WTC11 (cell line): ENCODE measurements around the gene GSX1. TPM values are rescaled to one million over a fixed set of nuclear protein-coding genes. Genes with fewer than 3 reads are reported as not detected.

Source experiments
- ATAC-seq: fragments of 200-7000 bp; cut with Tn5 transposase; 2 replicates; pipeline ENCODE4 v1.10.0; 2021; ENCODE audit warnings: mild to moderate bottlenecking, moderate library complexity
- CTCF ChIA-PET: fragments of 300-600 bp; sonication (Branson Sonifier 250); formaldehyde crosslinking; loops from one replicate; lab custom pipeline; 2021; ENCODE audit warnings: antibody characterized with exemption; lab: Charles Lee
- POLR2A ChIA-PET: fragments of 350-600 bp; sonication (Branson Sonifier 250); formaldehyde crosslinking; loops from one replicate; lab custom pipeline; 2021; ENCODE audit warnings: antibody characterized with exemption; lab: Charles Lee
- DNase-seq: peaks from one replicate; pipeline ENCODE4 v3.0.0; 2021; ENCODE audit warnings: low spot score
- H3K27ac Mint-ChIP-seq: 2 replicates; pipeline ENCODE4 v1.8.0; 2021; ENCODE audit warnings: mixed read lengths
- H3K27me3 Mint-ChIP-seq: 2 replicates; pipeline ENCODE4 v1.8.0; 2021; ENCODE audit warnings: low read depth, mild to moderate bottlenecking, moderate library complexity, mixed read lengths
- H3K36me3 Mint-ChIP-seq: 2 replicates; pipeline ENCODE4 v1.8.0; 2021; ENCODE audit warnings: mixed read lengths
- H3K4me1 Mint-ChIP-seq: 2 replicates; pipeline ENCODE4 v1.8.0; 2022; ENCODE audit warnings: mixed read lengths
- H3K4me3 Mint-ChIP-seq: 2 replicates; pipeline ENCODE4 v1.8.0; 2021; ENCODE audit warnings: mild to moderate bottlenecking, moderate library complexity, mixed read lengths
- H3K9me3 Mint-ChIP-seq: 2 replicates; pipeline ENCODE4 v1.8.0; 2021; ENCODE audit warnings: mixed read lengths
- ATF1 ChIP-seq: sonication (generic); formaldehyde crosslinking; IDR thresholded peaks from 2 replicates; pipeline ENCODE4 v1.8.1; 2023; ENCODE audit warnings: mild to moderate bottlenecking, moderate library complexity, missing genetic modification reagents
- CREM ChIP-seq: sonication (generic); formaldehyde crosslinking; IDR thresholded peaks from 2 replicates; pipeline ENCODE4 v1.8.1; 2022; ENCODE audit warnings: mild to moderate bottlenecking, missing genetic modification reagents, moderate library complexity
- FOXP1 ChIP-seq: sonication (generic); formaldehyde crosslinking; IDR thresholded peaks from 2 replicates; pipeline ENCODE4 v1.8.0; 2022; ENCODE audit warnings: missing genetic modification reagents, mild to moderate bottlenecking, moderate library complexity, borderline replicate concordance
- HMGA2 ChIP-seq: fragments of 250-450 bp; sonication (Bioruptor Pico); IDR thresholded peaks from 2 replicates; pipeline ENCODE4 v1.4.0; 2021; ENCODE audit warnings: mild to moderate bottlenecking, moderate library complexity
- IRF2 ChIP-seq: sonication (generic); formaldehyde crosslinking; IDR thresholded peaks from 2 replicates; pipeline ENCODE4 v1.8.0; 2022; ENCODE audit warnings: low read depth, missing genetic modification reagents, borderline replicate concordance
- JUN ChIP-seq: sonication (generic); formaldehyde crosslinking; IDR thresholded peaks from 2 replicates; pipeline ENCODE4 v1.8.0; 2023; ENCODE audit warnings: mild to moderate bottlenecking, missing genetic modification reagents
- MXD4 ChIP-seq: fragments of 250-450 bp; sonication (Bioruptor Pico); IDR thresholded peaks from 2 replicates; pipeline ENCODE4 v1.8.0; 2021; ENCODE audit warnings: mild to moderate bottlenecking, moderate library complexity, borderline replicate concordance
- NFATC4 ChIP-seq: fragments of 250-450 bp; sonication (Bioruptor Pico); IDR thresholded peaks from 2 replicates; pipeline ENCODE4 v1.9.0; 2021; ENCODE audit warnings: mild to moderate bottlenecking
- PRRX2 ChIP-seq: fragments of 250-450 bp; sonication (Bioruptor Pico); IDR thresholded peaks from 2 replicates; pipeline ENCODE4 v1.8.0; 2021; ENCODE audit warnings: mild to moderate bottlenecking
- SMAD4 ChIP-seq: sonication (generic); formaldehyde crosslinking; IDR thresholded peaks from 2 replicates; pipeline ENCODE4 v1.8.0; 2022; ENCODE audit warnings: mild to moderate bottlenecking, missing genetic modification reagents
- SP1 ChIP-seq: sonication (generic); formaldehyde crosslinking; conservative IDR thresholded peaks from 2 replicates; pipeline ENCODE4 v1.8.1; 2022; ENCODE audit warnings: missing genetic modification reagents
- TCF7 ChIP-seq: sonication (generic); formaldehyde crosslinking; IDR thresholded peaks from 2 replicates; pipeline ENCODE4 v1.8.0; 2022; ENCODE audit warnings: mild to moderate bottlenecking, low read depth, missing genetic modification reagents, moderate library complexity
- TEAD1 ChIP-seq: sonication (generic); formaldehyde crosslinking; IDR thresholded peaks from 2 replicates; pipeline ENCODE4 v1.8.0; 2022; ENCODE audit warnings: mild to moderate bottlenecking, missing genetic modification reagents
- ZNF121 ChIP-seq: sonication (generic); formaldehyde crosslinking; IDR thresholded peaks from 2 replicates; pipeline ENCODE4 v1.8.0; 2023; ENCODE audit warnings: missing genetic modification reagents
- ZNF219 ChIP-seq: sonication (generic); formaldehyde crosslinking; IDR thresholded peaks from 2 replicates; pipeline ENCODE4 v1.8.0; 2023; ENCODE audit warnings: missing genetic modification reagents, mild to moderate bottlenecking, borderline replicate concordance
- total RNA-seq: library from RNA; stranded (reverse); gene quantifications from 3 replicates; pipeline ENCODE4 v1.2.3, GENCODE V29; 2021
- TF ChIP-seq, protein P1 (sequence below): sonication (generic); formaldehyde crosslinking; IDR thresholded peaks from 2 replicates; pipeline ENCODE4 v1.8.0; 2022; ENCODE audit warnings: missing genetic modification reagents
- TF ChIP-seq, protein P2 (sequence below): fragments of 250-450 bp; sonication (Bioruptor Pico); IDR thresholded peaks from 2 replicates; pipeline ENCODE4 v1.9.0; 2021; ENCODE audit warnings: mild to moderate bottlenecking, borderline replicate concordance
- TF ChIP-seq, protein P3 (sequence below): sonication (generic); formaldehyde crosslinking; IDR thresholded peaks from 2 replicates; pipeline ENCODE4 v1.8.0; 2022; ENCODE audit warnings: mild to moderate bottlenecking, missing genetic modification reagents
- TF ChIP-seq, protein P4 (sequence below): sonication (generic); formaldehyde crosslinking; IDR thresholded peaks from 2 replicates; pipeline ENCODE4 v1.8.1; 2023; ENCODE audit warnings: mild to moderate bottlenecking, missing genetic modification reagents
- TF ChIP-seq, protein P5 (sequence below): fragments of 250-450 bp; sonication (Bioruptor Pico); IDR thresholded peaks from 2 replicates; pipeline ENCODE4 v1.9.0; 2021; ENCODE audit warnings: mild to moderate bottlenecking
- TF ChIP-seq, protein P6 (sequence below): sonication (generic); formaldehyde crosslinking; IDR thresholded peaks from 2 replicates; pipeline ENCODE4 v1.8.1; 2023; ENCODE audit warnings: mild to moderate bottlenecking, missing genetic modification reagents, moderate library complexity

The GSX1 gene
- total RNA-seq, 1 experiment from 2014 or later: not detected

GRCh38 chr13:27810009-27810408, 17.7 kb downstream of the GSX1 start (continued):
- TF ChIP-seq, protein P1, sequence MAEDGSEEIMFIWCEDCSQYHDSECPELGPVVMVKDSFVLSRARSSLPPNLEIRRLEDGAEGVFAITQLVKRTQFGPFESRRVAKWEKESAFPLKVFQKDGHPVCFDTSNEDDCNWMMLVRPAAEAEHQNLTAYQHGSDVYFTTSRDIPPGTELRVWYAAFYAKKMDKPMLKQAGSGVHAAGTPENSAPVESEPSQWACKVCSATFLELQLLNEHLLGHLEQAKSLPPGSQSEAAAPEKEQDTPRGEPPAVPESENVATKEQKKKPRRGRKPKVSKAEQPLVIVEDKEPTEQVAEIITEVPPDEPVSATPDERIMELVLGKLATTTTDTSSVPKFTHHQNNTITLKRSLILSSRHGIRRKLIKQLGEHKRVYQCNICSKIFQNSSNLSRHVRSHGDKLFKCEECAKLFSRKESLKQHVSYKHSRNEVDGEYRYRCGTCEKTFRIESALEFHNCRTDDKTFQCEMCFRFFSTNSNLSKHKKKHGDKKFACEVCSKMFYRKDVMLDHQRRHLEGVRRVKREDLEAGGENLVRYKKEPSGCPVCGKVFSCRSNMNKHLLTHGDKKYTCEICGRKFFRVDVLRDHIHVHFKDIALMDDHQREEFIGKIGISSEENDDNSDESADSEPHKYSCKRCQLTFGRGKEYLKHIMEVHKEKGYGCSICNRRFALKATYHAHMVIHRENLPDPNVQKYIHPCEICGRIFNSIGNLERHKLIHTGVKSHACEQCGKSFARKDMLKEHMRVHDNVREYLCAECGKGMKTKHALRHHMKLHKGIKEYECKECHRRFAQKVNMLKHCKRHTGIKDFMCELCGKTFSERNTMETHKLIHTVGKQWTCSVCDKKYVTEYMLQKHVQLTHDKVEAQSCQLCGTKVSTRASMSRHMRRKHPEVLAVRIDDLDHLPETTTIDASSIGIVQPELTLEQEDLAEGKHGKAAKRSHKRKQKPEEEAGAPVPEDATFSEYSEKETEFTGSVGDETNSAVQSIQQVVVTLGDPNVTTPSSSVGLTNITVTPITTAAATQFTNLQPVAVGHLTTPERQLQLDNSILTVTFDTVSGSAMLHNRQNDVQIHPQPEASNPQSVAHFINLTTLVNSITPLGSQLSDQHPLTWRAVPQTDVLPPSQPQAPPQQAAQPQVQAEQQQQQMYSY: no peak

GRCh38 chr13:27810461-27810860, 18.2 kb downstream of the GSX1 start:
- DNase-seq: no peak
- no peak for ATAC-seq
- TF ChIP-seq, protein P2, sequence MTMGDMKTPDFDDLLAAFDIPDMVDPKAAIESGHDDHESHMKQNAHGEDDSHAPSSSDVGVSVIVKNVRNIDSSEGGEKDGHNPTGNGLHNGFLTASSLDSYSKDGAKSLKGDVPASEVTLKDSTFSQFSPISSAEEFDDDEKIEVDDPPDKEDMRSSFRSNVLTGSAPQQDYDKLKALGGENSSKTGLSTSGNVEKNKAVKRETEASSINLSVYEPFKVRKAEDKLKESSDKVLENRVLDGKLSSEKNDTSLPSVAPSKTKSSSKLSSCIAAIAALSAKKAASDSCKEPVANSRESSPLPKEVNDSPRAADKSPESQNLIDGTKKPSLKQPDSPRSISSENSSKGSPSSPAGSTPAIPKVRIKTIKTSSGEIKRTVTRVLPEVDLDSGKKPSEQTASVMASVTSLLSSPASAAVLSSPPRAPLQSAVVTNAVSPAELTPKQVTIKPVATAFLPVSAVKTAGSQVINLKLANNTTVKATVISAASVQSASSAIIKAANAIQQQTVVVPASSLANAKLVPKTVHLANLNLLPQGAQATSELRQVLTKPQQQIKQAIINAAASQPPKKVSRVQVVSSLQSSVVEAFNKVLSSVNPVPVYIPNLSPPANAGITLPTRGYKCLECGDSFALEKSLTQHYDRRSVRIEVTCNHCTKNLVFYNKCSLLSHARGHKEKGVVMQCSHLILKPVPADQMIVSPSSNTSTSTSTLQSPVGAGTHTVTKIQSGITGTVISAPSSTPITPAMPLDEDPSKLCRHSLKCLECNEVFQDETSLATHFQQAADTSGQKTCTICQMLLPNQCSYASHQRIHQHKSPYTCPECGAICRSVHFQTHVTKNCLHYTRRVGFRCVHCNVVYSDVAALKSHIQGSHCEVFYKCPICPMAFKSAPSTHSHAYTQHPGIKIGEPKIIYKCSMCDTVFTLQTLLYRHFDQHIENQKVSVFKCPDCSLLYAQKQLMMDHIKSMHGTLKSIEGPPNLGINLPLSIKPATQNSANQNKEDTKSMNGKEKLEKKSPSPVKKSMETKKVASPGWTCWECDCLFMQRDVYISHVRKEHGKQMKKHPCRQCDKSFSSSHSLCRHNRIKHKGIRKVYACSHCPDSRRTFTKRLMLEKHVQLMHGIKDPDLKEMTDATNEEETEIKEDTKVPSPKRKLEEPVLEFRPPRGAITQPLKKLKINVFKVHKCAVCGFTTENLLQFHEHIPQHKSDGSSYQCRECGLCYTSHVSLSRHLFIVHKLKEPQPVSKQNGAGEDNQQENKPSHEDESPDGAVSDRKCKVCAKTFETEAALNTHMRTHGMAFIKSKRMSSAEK (CRISPR knock-in tag): no peak
- TF ChIP-seq TCF7 (CRISPR knock-in tag) (no peak), PRRX2 (CRISPR knock-in tag) (no peak), TEAD1 (CRISPR knock-in tag) (no peak)
- TF ChIP-seq, protein P3, sequence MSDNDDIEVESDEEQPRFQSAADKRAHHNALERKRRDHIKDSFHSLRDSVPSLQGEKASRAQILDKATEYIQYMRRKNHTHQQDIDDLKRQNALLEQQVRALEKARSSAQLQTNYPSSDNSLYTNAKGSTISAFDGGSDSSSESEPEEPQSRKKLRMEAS (CRISPR knock-in tag): no peak
- TF ChIP-seq, protein P4, sequence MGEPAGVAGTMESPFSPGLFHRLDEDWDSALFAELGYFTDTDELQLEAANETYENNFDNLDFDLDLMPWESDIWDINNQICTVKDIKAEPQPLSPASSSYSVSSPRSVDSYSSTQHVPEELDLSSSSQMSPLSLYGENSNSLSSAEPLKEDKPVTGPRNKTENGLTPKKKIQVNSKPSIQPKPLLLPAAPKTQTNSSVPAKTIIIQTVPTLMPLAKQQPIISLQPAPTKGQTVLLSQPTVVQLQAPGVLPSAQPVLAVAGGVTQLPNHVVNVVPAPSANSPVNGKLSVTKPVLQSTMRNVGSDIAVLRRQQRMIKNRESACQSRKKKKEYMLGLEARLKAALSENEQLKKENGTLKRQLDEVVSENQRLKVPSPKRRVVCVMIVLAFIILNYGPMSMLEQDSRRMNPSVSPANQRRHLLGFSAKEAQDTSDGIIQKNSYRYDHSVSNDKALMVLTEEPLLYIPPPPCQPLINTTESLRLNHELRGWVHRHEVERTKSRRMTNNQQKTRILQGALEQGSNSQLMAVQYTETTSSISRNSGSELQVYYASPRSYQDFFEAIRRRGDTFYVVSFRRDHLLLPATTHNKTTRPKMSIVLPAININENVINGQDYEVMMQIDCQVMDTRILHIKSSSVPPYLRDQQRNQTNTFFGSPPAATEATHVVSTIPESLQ (CRISPR knock-in tag): no peak
- TF ChIP-seq, protein P5, sequence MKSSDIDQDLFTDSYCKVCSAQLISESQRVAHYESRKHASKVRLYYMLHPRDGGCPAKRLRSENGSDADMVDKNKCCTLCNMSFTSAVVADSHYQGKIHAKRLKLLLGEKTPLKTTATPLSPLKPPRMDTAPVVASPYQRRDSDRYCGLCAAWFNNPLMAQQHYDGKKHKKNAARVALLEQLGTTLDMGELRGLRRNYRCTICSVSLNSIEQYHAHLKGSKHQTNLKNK (CRISPR knock-in tag): no peak
- no peaks in the 10 kb centered on the region for H3K9me3 Mint-ChIP-seq
- no peak overlapping the region for H3K4me3 Mint-ChIP-seq
- H3K36me3 Mint-ChIP-seq: no peaks in the 10 kb centered on the region
- peaks cover 84% of the 10 kb centered on the region for H3K27me3 Mint-ChIP-seq
- no peak overlapping the region for H3K27ac Mint-ChIP-seq
- ChIA-PET POLR2A (no interaction called here), CTCF (interaction anchor here (2.6 to 6.5 kb wide), 2 partner anchors 13 to 17 kb away, joined by 9 to 71 read pairs; no protein-coding TSS in a partner anchor)
- H3K4me1 Mint-ChIP-seq: peaks cover 23% of the 10 kb centered on the region

DNA sequence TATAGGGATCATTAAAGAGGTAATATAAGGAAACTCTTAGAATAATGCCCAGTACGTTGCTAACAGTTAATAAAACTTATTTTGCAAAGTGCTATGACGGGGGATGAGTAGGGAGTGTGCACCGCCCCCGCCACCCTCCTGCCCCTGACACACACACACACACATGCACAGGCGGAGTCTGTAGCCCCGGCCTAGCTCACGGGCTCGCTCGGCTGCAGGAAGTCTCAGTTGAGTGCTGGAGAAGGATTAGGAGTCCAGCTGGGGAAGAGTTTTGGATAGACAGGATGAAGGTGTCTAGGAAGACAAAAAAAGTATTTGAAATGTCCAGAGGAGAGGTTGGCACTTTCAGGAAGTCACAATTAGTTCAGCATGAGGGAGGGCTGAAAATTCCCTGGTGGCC, 21.5 kb downstream of the GSX1 start:
- H3K4me3 Mint-ChIP-seq: no peak overlapping the region
- ChIA-PET POLR2A (no interaction called here), CTCF (interaction anchor here (0.7 to 5.7 kb wide), 2 partner anchors 13 to 17 kb away, joined by 3 to 41 read pairs; no protein-coding TSS in a partner anchor)
- no peaks in the 10 kb centered on the region for H3K36me3 Mint-ChIP-seq
- no peak for DNase-seq
- ATAC-seq: no peak
- H3K27me3 Mint-ChIP-seq: peaks cover 89% of the 10 kb centered on the region
- H3K9me3 Mint-ChIP-seq: no peaks in the 10 kb centered on the region
- no peaks in the 10 kb centered on the region for H3K4me1 Mint-ChIP-seq
- H3K27ac Mint-ChIP-seq: no peak overlapping the region
- TF ChIP-seq ATF1 (CRISPR knock-in tag): no peak
- TF ChIP-seq, protein P6, sequence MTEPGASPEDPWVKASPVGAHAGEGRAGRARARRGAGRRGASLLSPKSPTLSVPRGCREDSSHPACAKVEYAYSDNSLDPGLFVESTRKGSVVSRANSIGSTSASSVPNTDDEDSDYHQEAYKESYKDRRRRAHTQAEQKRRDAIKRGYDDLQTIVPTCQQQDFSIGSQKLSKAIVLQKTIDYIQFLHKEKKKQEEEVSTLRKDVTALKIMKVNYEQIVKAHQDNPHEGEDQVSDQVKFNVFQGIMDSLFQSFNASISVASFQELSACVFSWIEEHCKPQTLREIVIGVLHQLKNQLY: no peak
- no peak for TF ChIP-seq IRF2
- no peak for TF ChIP-seq ZNF219 (CRISPR knock-in tag)
- no peak for TF ChIP-seq JUN (CRISPR knock-in tag)
- TF ChIP-seq ZNF121: no peak
- no peak for TF ChIP-seq NFATC4
- TF ChIP-seq, protein P3 (CRISPR knock-in tag): no peak
- no peak for TF ChIP-seq TCF7 (CRISPR knock-in tag)
- no peak for TF ChIP-seq SP1 (CRISPR knock-in tag)
- no peak for TF ChIP-seq CREM
- TF ChIP-seq HMGA2 (CRISPR knock-in tag): no peak
- no peak for TF ChIP-seq FOXP1 (CRISPR knock-in tag)
- TF ChIP-seq SMAD4 (CRISPR knock-in tag): no peak
- TF ChIP-seq MXD4: no peak
